Measurements from ENCODE around the gene GAST. TPM values are rescaled to one million over a fixed set of nuclear protein-coding genes. Genes with fewer than 3 reads are reported as not detected.

The GAST gene
- total and polyA plus RNA-seq, 10 donors = not detected

DNA sequence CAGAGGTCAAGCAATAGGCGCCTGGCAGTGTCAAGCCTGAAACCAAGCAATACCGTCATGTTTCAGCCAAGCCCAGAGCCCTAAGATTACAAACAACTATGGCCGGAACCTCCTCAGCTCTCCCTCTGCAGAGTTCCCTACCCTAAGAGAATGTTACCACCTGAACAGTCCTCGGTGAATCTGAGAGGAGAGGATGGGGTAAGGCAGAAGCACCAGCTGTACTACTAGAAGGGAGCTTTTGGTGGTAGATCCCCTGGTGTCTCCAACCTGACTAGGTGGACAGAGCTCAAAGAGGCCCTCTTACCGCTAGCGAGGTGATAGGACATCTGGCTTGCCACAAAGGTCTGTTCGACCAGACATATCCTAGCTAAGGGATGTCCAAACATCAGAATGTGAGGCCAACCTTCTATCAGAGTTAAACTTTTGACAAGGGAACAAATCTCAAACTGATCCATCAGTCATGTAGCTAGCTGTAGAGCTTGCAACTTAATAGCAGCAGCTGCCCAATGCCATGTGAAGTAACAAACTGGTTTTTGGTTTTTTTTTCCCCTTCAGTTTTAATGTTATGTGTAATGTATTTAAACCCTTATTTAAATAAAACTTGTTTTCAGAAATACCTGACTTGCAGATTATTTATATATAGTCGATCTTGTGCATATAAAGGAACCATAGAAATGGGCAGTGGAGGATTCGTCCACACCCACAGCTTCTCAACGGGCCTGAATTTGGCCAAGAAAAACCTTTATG lies 20.9 kb upstream of the GAST start:
- DNase-seq = no peak
- peaks cover 6 to 64% (median 62%) of the 10 kb centered on the region in 6 donors for H3K36me3 ChIP-seq
- no peaks in the 10 kb centered on the region for H3K9me3 ChIP-seq
- H3K4me3 ChIP-seq = peak overlapping the region in 6 of 8 donors; percentile 79 to 96 (median 91)
- intact Hi-C loops (cut with DNase I; ENCODE audit: low total_unique reads) = no loop called here
- peaks cover 33 to 68% (median 53%) of the 10 kb centered on the region in 6 donors for H3K4me1 ChIP-seq
- WGBS, 5 donors = 79 to 91% (median 81%) methylated on average over 10 of the region's 10 CpGs
- H3K27ac ChIP-seq = peak overlapping the region in 4 of 8 donors; percentile 100
- TF ChIP-seq, protein P1, sequence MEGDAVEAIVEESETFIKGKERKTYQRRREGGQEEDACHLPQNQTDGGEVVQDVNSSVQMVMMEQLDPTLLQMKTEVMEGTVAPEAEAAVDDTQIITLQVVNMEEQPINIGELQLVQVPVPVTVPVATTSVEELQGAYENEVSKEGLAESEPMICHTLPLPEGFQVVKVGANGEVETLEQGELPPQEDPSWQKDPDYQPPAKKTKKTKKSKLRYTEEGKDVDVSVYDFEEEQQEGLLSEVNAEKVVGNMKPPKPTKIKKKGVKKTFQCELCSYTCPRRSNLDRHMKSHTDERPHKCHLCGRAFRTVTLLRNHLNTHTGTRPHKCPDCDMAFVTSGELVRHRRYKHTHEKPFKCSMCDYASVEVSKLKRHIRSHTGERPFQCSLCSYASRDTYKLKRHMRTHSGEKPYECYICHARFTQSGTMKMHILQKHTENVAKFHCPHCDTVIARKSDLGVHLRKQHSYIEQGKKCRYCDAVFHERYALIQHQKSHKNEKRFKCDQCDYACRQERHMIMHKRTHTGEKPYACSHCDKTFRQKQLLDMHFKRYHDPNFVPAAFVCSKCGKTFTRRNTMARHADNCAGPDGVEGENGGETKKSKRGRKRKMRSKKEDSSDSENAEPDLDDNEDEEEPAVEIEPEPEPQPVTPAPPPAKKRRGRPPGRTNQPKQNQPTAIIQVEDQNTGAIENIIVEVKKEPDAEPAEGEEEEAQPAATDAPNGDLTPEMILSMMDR (IDR thresholded peaks at IDR 0.05 in 8 of 11, conservative IDR thresholded peaks at IDR 0.05 in 3 of 11) = no peak
- peak in 1 of 3 donors; percentile 61 for TF ChIP-seq POLR2AphosphoS5 (IDR thresholded peaks at IDR 0.05)
- H3K27me3 ChIP-seq (replicated peaks in 1 of 7) = no peaks in the 10 kb centered on the region

DNA sequence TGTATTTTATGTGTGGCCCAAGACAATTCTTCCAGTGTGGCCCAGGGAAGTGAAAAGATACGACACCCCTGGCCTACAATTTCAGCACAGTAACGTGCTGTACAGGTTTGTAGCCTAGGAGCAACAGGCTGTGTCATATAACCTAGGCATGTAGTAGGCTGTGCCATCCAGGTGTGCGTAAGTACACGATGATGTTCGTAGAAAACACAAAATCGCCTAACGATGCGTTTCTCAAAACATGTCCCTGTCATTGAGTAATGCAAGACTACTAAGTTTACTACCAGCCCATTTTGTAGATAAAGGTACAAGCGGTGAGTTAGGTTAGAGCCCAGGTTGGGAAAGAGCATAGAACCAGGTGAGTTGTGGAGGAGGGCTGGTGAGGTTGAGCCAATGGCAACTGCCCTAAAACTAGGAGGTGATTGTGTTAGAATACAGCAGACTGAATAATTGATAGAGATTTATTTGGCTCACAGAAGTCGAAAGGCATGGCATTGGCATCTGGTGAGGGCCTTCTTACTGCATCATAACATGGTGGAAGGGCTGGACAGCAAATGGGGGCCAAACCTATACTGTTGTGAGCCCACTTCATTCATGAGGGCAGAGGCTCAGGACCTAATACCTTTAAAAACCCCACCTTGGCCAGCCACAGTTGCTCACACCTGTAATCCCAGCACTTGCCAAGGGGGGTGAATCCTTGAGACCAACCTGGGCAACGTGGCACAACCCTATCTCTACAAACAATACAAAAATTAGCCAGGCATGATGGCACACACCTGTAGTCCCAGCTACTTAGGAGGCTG lies 19.2 kb upstream of the GAST start:
- Histone ChIP-seq H3K4me3 (no peak overlapping the region), H3K36me3 (peaks cover 6 to 64% (median 62%) of the 10 kb centered on the region in 6 donors), H3K27ac (peak overlapping the region in 1 of 8 donors; percentile 0), H3K27me3 (replicated peaks in 1 of 7) (no peaks in the 10 kb centered on the region), H3K9me3 (no peaks in the 10 kb centered on the region), H3K4me1 (peaks cover 33 to 76% (median 56%) of the 10 kb centered on the region in 6 donors)
- WGBS, 5 donors = 84 to 93% (median 89%) methylated on average over 11 of the region's 11 CpGs
- DNase-seq = no peak
- TF ChIP-seq, protein P1 (IDR thresholded peaks at IDR 0.05 in 8 of 11, conservative IDR thresholded peaks at IDR 0.05 in 3 of 11) = no peak
- TF ChIP-seq POLR2AphosphoS5 (IDR thresholded peaks at IDR 0.05) = peak in 1 of 3 donors; percentile 67
- TF ChIP-seq POLR2A (IDR thresholded peaks at IDR 0.05) = no peak
- intact Hi-C loops (cut with DNase I; ENCODE audit: low total_unique reads) = no loop called here

DNA sequence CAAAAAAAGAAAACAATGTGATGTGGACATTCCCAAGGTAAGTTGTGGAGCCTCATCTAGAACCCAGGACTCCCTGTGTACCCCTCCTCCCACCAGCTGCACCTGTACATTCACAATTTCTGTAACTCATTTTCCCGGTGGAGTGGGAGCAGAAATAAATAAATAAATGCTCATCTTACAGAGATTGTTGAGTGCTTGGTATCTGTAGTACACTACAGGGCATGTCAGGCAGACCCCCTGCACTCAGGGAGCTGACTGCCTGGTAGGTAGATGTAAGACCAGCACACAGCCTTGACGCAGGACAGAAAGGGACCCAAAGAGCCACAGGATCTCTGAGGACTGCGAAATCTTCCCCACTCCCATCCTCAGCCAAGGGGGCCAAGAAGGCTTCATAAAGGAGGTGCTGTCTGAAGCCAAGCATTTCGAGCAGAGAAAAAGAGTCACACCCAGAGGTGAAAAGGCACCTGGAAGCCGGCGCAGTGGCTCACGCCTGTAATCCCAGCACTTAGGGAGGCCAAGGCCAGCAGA lies 16.9 kb upstream of the GAST start:
- H3K27ac ChIP-seq = peak overlapping the region in 5 of 8 donors; percentile 36 to 63 (median 58)
- WGBS, 5 donors = 76 to 91% (median 88%) methylated on average over 7 of the region's 7 CpGs
- intact Hi-C loops (cut with DNase I; ENCODE audit: low total_unique reads) = no loop called here
- DNase-seq = no peak
- no peak overlapping the region for H3K4me3 ChIP-seq
- H3K4me1 ChIP-seq = peaks cover 27 to 65% (median 46%) of the 10 kb centered on the region in 6 donors
- H3K9me3 ChIP-seq = no peaks in the 10 kb centered on the region
- TF ChIP-seq POLR2AphosphoS5 (IDR thresholded peaks at IDR 0.05) = peak in 2 of 3 donors; percentile 16 to 55
- TF ChIP-seq POLR2A (IDR thresholded peaks at IDR 0.05) = no peak
- H3K27me3 ChIP-seq (replicated peaks in 1 of 7) = no peaks in the 10 kb centered on the region
- H3K36me3 ChIP-seq = peaks cover 3 to 55% (median 53%) of the 10 kb centered on the region in 6 donors

DNA sequence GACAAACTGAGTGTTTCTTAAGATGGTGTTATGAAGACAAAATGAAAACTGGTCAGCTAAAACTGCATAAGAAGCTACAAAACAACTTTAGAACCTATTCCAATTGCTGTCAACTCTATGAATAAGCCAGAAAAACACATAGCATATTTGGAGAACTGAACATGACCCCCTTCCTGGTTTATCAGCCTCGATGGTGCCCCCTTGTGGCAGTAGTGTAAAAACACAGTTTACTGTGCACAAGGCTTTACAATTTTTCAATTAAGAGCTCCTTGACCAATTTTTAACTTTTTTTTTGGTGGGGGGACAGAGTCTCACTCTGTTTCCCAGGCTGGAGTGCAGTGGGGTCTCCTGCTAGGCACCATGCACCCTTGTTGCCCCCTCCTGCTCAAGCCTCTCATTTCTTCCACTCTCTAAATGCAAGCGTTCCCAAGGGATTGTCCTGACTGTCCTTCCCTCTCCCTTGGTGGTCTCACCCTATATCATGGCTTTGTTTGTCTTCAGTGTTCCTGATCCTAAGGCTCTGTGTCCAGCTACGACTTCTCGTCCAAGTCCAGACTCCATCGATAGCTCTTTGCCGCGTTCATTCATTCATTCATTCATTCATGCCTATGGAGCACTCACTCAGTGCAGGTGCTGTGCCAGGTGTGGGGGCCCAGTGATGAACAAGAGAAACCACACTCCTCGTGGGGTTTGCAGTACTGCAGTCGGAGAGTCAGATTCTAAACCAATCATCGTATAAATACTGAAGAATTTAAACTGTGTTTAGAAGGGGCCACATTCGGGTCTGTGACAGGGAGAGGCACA lies 16.0 kb upstream of the GAST start:
- H3K36me3 ChIP-seq = peaks cover 3 to 45% (median 44%) of the 10 kb centered on the region in 6 donors
- H3K27ac ChIP-seq = peak overlapping the region in 7 of 8 donors; percentile 15 to 63 (median 58)
- peak; percentile 85 for DNase-seq
- WGBS, 5 donors = 53 to 61% (median 60%) methylated on average over 11 of the region's 11 CpGs
- intact Hi-C loops (cut with DNase I; ENCODE audit: low total_unique reads) = no loop called here
- no peaks in the 10 kb centered on the region for H3K9me3 ChIP-seq
- no peak overlapping the region for H3K4me3 ChIP-seq
- no peak for TF ChIP-seq POLR2A (IDR thresholded peaks at IDR 0.05)
- TF ChIP-seq POLR2AphosphoS5 (IDR thresholded peaks at IDR 0.05) = no peak
- TF ChIP-seq, protein P1 (IDR thresholded peaks at IDR 0.05 in 8 of 11, conservative IDR thresholded peaks at IDR 0.05 in 3 of 11) = peak; percentile 40 to 90 (median 79)
- H3K27me3 ChIP-seq (replicated peaks in 1 of 7) = no peaks in the 10 kb centered on the region
- H3K4me1 ChIP-seq = peaks cover 18 to 55% (median 36%) of the 10 kb centered on the region in 6 donors
